SK-MEL-5 (cell line): ENCODE results near the gene SMIM35. TPM values are rescaled to one million over a fixed set of nuclear protein-coding genes. Genes with fewer than 3 reads are reported as not detected.

Source experiments
- DNase-seq: peaks from one replicate; pipeline ENCODE4 v3.0.0-alpha.2; 2016; ENCODE audit warnings: low read depth, low spot score
- in situ Hi-C: cut with HindIII; loops from 2 replicates; pipeline ENCODE4 v1.10.0; 2016; ENCODE audit warnings: low sequenced_read_pairs, high pct_unique_total_duplicates, low pct_unique_long_range_greater_than_20kb
- total RNA-seq: library from RNA; depleted of rRNA; stranded (reverse); fragments of >200 nt; shearing (Covaris generic); gene quantifications from 2 replicates; pipeline ENCODE4 v1.2.3, GENCODE V29; 2014

Gene SMIM35
- total RNA-seq, 1 experiment from 2014 or later = not detected

DNA sequence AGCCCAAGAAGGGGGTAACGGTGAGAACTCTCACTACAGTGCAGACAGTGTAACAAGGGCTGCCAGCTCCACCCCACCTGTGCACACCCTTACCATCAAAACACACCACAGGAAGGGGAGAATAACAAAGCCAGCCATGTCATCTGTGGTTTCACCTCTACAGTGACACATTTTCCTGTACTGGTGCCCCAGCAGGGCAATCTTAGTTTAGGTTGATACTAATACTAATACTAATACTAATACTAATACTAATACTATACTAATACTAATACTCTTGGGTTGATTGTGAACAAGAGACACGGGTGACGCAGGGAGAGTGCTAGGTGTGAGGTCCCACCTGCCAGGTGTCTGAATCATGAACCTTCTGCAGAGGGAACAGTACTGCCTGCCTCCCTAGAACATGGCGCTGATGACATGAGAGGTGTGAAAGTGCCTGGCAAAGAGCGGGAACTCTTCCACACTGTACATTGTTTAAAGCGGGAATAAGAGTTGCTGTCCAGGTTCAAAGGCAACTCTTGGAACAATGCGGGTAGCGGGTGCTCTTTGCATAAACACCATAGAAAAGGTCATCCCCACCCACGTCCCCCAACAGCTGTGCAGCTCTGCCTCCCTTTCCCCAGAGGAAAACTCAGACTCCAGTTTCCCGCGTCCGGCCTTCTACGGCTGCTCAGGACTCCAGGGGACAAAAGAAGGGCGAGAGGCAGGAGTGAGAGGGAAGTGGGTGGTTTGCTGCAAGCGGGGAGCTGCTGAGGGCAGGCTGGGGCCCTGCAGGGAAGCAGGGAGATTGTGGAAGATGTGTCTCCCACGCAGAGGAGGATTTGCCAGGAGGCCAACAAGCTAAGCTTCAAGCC is 34.9 kb downstream of the SMIM35 start:
- DNase-seq = no peak
- in situ Hi-C loops = no loop called here

DNA sequence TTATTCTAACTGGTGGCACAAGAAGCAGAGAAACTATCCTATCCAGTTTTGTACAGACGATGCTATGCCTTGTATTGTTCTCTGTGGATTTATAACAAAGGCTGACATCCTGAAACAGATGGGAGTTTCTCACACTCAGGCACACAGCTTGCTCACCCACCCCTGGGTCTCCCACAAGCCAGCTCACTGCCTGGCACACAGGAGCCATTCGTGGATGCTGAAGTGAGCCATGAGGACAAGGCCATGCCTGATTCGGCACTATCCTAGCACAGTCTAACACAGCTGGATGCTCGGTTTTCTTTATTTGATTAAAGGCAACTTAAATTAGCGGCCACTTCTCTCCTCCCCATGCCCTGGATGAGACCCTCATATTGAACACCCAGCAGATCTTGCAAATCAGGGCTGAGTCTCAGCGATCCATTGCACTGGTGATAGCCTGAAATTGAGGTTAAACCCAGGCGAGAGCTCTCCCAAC is 35.6 kb downstream of the SMIM35 start:
- in situ Hi-C loops = no loop called here
- DNase-seq = no peak

DNA sequence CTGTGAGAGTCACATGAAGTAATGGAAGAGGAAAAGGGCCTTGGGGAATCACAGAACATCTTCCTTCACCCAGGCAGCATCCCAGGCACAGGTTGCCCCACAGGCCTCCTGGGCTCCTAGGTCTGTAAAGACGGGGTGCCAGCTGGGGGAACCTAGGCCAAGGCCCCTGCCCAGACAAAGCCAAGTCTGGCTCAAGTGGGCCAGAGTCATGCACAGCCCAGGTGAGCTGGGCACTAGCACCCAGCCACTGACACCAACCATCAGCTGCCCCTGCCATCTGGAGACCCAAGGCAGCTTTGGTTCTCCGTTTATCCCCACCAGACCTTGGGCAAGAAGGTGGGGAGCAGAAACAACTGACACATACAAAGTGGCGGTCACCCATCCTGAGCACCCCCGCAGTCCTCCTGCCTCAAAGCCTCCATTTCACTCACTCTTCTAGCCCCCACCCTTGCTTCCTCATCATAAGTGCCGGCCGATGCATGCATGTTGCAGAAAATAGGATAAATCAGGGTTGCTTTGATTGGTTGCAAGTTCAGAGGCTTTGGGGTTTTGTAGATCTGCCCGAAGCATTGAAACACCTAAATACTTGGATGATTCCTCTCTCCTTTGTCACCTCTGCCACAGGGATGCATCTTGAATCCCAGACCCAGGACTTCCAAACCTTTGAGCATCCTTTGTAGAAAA is 36.4 kb downstream of the SMIM35 start:
- in situ Hi-C loops = no loop called here
- no peak for DNase-seq

DNA sequence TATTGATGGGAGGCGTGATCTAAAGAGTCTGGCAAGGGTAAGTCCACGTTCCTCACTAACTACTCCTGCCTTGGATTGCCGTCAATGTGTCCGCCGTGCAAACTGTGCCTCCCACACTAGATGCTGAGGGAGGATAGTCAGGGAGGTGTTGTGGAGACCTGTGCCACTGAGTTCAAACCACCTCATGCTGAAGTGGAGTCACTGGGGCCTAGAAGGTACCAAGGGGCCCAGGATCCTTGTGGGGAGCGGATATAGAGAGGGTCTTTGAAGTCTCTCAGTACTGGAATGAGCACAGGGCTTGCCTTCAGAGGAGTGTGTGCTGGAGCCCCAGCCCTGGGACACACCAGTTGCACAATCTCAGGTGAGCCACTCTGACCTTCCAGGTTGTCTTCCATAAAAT is 37.0 kb downstream of the SMIM35 start:
- in situ Hi-C loops = no loop called here
- no peak for DNase-seq

DNA sequence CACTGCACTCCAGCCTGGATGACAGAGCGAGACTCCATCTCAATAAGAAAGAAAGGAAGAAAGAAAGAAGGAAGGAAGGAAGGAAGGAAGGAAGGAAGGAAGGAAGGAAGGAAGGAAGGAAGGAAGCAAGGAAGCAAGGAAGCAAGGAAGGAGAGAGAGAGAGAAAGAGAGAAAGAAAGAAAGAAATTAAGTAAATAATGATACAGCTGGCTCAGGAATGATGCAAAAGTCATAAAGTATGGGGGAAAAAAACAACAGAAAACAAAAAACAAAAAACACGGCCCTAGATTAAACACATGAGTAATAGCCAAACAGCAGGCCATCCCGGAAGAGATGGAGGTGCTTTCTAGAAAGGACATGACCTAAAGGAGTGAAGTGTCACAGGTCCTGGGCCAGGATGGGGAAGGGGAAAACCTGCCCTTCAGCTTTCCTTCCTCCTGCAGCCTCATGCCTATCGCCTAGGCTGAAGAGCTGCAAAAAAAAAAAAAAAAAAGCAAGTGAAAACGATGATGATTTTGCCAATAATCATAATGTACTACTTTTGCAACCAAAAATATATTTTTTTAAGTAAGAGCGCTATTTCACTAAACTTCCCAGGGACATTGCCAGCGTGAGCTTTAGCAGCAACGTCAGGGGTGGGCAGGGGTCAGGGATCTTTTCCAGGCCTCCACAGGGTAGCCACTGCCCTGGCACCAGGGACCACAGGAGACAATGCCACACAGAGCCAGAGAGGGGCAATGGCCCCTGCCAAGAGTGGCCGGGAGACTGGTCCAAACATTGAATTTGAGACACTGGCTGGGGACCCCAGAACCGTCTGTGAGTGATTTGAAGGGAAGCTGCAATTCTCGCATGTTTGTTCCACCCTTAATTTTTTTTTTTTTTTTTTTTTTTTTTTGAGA is 38.0 kb downstream of the SMIM35 start:
- DNase-seq = no peak
- in situ Hi-C loops = no loop called here

DNA sequence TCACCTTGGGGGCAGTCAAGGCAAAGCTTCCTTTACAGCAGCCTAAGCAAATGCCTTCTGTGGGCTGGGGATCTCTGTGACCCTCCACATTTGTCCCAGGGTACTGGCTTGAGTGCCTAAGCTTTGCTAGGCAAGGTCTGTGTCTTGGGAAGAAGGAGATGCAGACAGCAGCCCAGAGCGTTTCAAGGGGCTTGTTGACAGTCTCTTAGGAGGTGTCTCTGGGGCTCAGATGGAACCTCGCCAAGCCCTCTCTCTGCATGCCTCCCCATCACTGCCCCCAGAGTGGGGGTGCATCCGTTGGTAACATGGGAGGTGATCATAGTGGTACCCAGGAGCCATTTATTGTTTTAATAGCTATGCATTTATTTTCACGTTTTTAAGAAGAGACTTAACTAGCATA is 39.0 kb downstream of the SMIM35 start:
- DNase-seq = no peak
- in situ Hi-C loops = no loop called here

DNA sequence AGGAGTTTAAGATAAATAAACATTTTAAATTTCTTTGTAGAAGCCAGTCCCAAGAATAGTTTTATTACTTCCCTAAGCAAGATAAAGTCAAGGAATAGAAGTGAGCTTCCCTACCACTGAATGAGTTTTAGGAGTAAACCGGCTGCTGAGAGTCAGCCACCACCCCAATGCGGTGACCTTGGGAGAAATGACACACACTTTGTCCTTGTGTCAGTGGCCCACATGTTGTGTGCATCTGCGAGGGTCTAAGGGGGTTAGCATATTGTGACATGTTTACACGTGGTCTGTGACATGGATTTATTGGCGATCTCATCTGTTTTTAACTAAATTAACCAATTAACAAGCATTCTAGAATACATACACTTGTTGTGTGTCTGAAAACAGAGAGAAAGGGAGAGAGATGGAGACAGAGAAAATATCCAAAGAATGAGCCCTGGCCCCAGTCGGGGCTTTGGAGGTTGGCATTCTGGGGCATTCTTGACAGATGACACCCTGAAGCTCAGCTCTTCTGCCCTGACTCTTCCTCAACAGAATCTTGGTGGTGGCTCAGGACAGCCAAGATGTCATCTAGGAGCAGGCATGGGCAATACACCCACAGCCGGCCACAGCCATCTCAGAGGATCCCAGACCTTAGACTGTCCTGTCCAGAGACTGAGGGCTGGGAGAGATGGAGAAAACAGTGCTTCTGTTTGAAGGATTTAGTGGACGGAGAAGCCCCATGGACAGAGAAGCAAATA is 39.6 kb downstream of the SMIM35 start:
- DNase-seq = no peak
- in situ Hi-C loops = no loop called here

DNA sequence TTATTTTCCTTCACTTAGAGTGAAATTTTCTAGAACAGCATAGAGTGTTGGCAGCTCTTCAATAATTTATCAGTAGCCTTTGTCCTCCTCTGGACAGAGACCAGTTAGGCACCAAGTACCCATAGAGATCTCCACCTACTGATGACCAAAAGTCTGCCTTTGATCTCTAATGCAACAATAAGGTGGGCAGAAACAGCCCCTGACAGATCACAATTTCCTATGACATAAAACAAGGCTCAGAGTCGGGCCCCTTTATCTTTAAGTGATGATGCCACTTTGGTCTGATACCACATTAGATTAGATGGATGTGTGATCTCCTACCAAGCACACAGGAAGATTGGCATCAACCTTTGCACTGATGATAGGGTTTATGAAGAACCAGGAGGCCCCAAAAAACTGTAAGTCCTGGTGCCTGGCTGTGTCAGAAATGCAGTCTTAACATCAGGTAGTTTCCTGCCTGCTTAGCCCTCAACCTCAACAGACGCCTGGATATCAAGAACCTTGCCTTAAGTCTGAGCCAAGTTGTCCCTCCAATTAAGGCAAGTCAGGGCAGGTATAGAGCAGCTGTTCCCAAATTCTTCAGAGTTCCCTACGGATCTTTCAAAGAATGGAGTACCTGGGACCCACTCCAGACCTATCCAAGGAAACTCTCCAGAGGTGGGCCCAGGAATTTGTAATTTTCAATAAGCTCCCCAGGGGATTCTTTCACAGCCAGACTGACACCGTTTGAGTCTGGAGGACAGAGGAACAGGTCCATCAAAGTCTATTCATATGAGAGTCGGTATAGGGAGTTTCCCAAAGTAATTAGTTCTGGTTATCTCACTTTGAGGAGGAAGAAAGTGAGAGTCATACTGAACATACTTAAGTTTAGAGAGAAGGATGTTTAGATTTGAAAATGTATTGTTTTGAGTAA is 40.5 kb downstream of the SMIM35 start:
- no peak for DNase-seq
- in situ Hi-C loops = no loop called here

DNA sequence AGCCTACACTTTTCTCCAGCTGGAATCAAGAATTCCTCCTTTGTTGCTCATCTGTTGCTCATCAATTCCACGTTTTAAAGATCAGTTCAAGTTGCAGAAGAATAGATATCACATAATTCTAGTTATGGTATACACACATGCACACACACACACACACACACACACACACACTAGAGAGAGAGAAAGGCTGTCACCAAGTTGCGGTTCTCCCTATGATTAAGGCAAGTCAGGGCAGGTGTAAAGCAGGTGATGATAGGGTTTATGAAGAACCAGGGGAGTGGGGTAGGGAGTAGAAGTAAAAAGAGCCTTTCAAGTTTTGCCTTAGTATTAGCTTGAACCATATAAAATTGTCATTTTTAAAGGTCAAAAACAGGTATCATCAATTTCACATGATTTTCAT is 41.6 kb downstream of the SMIM35 start:
- in situ Hi-C loops = no loop called here
- no peak for DNase-seq

DNA sequence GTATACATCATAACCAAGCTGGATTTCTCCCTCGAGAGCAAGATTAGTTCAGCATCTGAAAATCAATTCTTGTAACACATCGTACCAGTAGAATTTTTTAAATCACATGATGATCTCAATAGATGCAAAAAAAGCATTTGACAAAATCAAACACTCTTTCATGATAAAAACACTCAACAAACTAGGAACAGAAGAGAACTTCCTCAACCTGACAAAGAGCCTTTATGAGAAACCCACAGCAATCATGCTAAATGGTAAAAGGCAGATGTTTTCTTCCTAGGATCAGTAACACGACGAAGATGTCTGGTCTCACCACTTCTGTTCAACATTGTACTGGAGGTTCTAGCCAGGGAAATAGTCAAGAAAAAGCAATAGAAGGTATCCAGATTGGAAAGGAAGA is 44.0 kb downstream of the SMIM35 start:
- in situ Hi-C loops = no loop called here
- DNase-seq = peak; percentile 44

DNA sequence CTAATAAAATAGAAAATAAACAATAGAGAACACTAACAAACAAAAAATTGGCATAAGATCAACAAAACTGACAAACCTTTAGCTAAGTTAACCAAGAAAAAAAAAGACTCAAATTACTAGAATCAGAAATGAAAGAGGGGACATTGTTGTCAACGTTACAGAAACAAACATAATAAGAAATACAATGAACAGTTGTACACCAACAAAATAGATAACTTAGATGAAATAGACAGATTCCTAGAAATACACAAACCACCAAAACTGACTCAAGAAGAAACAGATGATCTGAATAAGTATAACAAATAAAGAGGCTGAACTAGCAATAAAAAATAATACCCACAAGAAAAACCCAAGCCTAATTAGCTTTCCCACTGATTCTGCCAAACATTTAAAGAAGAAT is 44.6 kb downstream of the SMIM35 start:
- DNase-seq = no peak
- in situ Hi-C loops = no loop called here

DNA sequence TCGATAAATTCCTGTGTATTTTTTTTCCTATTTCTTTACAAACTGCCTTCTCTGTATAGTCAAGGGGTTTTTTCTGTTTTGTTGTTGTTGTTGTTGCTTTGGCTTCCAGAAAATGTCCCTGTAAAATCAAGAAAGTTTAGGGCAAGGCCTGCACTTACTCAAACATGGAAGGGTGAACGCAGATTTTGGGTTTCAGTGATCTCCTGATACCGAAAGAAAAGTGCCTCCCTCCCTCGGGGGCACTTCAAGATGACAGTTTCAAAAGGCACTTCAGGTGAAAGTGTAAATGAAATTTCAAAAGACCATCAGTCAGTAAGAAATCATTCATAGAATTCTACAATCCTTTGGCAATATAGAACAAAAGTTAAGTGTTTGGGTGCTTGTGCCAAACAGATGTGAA is 53.3 kb downstream of the SMIM35 start:
- in situ Hi-C loops = no loop called here
- DNase-seq = no peak

DNA sequence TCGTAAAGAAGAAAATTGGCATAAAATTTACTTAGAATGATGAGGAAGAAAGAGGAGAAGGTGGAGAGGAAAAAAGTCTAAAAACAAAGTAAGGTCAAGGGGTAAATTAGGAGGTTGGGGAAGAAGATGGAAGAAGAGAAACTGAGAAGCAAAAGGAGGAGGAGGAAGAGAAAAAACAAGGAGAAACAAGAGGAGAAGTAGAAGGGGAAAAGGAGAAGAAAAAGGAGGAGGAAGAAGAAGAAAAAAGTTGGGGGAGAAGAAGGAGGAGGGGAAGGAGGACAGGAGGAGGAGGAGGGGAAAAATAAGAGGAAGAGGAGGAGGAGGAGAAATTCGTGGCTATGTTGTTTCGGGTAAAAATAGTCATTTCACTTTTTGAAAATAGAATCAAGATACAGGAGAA is 58.1 kb downstream of the SMIM35 start:
- in situ Hi-C loops = no loop called here
- no peak for DNase-seq

DNA sequence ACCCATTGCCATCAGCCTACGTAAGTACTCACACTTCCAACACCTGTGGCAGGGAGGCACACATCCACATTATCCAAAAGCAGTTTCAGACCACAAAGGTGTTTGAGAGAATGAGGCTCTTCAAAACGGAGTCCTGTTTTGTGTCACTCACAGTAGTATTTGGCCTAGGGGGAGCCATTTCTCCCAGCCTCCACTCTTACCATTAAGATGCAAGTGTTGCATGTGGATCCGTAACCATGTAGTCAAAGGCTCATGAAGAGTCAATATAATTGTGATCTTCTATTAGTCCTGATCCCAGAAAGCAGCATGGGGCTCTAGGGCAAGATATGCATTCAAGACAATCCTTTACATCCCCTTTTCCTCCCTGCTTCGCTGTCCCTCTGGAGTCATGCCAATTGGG is 59.1 kb downstream of the SMIM35 start:
- DNase-seq = no peak
- in situ Hi-C loops = no loop called here

DNA sequence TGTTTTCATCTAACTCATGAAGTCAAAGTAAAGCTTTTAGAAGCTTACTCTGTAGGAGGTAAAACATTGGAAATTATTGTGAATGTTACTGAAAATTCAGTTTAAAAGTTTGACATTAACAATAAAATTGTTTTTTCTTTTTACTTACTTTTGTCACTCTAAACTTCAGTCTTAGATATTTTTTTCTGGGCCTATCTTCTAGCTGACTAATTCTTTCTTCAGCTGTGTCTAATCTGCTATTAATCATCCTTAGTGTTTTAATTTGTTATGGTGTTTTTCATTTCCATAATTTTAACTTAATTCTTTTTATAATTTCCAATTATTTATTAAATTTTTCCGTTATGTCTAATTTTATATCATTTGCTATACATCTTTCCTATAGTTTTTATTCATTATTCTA is 65.6 kb downstream of the SMIM35 start:
- in situ Hi-C loops = no loop called here
- no peak for DNase-seq

DNA sequence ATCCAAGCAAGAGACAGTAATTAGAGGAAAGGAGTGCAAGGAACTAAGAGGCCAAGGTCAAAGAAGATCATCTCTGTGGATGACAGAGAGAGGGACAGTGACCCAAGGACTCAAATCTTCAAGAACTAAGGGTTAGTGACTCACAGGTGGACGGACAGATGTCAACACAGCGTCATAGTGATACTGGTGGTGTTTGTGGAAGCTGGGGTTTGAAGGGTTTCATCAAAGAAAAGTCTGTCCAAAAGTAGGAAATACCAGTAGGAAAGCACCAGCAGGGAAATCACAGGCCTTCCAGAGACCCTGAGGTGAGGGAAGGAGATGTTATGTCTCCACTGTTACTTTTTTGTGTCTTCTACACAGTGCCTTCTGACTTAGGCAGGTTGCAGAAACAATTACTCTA is 68.4 kb downstream of the SMIM35 start:
- no peak for DNase-seq
- in situ Hi-C loops = no loop called here
